HG03097 (cell line): ENCODE results near the gene ZC3H12C.
"Not testable (repeated sequence)": the region's sequence is repeated elsewhere in the genome, so short reads cannot be mapped to it uniquely, and the experiment has no call there.

Experiments used
- ATAC-seq: cut with Tn5 transposase; IDR thresholded peaks from one replicate; pipeline ENCODE4 v1.9.1; 2021; ENCODE audit not compliant: unreplicated experiment, low FRiP score

ZC3H12C gene

DNA sequence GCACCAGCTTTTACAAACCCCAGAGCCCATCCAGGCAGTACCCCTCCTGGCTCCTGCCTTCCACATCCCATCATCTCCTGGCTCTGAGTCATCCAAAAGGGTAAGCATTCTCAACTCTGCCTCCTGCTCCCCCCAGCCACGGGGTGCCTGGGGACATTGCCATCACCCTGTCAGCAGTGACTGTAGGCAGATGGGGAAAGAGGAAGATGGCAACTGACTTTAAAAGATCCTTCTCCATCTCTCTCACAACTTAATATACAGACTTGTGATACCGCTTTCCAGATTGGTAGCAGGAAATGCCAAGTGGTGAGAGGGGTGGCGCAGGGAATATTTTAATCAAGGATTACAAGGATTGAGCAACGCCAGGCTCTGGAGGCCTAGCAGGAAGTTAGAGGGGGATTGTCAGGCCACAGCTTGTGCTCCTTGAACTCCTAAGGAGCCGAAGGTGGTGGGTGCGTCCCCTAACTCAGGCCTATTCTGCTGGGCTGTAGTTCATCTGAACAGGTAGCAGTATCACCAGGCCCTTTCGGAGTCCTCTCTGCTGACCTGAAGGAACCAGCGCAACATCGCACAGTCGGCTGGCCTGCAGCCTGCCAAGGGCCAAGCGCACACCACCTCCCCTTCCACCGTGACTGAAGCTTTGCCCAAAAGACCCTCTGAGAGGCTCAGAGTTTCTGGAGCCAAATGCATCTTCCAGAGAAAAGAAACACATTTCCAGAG, 83.3 kb downstream of the ZC3H12C start:
- no peak for ATAC-seq

DNA sequence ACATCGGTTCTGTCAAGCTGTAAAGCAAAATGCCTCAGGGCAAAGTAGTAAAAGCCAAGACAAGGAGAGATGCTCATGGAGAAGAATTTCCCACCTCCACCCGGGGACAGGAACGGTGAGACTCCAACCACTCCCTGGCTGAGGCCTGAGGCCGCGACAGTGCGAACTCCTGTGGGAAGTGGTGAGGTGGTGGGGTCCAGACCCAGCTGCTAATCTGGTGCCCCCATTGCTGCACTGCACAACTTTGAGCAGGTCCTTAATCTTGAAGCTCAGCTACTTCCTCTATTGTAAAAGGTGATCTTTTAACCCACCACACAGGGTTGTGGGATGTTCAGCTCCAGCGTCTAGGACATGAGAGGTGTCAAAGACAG, 83.9 kb downstream of the ZC3H12C start:
- ATAC-seq: no peak

DNA sequence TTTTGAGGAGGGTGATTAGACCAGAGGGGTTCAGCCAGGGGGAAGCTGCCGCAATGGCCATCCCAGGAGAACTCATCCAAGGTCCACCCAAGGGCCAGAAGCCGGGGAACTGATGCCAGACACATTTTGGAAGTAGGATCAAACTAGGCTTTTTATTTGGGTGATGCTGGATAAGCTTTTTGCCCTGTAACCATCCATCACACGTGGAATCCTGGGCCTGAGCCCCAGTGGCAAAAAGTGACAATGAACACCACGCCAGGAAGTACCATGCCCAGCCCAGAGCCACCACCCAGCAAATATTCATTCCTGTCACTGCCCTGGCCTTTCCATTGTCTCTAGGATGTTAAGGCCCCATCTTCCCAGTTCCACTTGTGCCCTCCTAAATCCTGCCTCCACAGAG, 85.9 kb downstream of the ZC3H12C start:
- ATAC-seq: no peak

DNA sequence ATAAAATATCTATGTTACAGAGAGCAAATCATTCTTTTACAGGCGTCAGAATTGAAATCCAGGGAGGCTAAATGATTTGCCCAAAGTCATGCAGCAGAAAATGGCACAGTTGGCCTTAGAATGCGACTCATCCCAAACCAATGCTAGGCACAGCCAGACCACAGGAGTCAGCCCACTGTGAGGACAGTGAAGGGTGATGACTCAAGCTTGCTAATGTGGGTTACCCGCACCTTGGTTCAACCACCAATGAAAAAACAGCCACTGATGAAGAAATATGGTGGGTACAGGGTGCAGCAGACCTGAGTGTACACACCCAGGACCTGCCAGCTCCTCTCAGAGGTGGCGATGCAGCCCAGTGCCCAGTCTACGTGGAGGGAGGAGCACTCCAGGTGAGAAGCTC, 89.7 kb downstream of the ZC3H12C start:
- ATAC-seq: no peak

DNA sequence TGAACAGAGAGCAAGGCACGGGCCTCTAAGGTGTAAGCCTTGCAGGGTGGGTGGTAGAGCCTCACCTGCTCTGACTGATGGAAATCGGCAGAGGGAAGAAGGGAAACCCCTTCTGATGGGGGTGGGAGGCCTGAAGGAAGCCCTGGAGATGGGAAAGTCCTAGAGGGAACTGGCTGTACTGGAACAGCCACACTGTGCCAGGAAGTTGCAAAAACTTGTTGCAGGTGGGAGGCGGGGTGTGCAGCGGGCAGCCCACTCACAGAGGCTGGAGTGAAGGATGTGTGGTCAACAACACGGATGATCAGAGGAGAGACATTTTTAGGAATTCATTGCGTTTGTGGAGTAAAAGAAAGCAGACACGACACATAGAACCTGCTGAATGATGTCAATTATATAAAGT, 91.3 kb downstream of the ZC3H12C start:
- ATAC-seq: no peak

DNA sequence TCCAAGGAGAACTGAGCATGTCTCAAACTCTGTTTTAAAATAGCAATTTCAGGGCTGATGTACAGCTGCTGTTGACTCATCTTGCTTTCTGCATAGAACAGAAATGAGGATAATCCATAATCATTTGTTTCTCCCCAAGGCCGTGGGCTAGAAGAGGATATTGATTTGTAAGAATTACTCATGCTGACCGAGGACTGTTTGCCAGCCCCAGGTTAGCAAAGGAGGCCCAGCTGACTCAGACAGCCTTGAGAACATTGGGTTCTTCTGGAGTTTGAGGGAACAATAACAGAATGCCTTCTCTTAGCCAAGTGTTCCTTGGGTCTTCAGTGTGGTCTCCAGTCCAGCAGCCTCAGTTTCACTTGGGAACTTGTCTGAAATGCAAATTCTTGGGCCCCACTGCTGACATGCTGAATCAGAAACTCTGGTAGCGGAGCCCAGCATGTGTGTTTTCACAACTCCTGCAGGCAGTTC, 92.0 kb downstream of the ZC3H12C start:
- ATAC-seq: no peak

DNA sequence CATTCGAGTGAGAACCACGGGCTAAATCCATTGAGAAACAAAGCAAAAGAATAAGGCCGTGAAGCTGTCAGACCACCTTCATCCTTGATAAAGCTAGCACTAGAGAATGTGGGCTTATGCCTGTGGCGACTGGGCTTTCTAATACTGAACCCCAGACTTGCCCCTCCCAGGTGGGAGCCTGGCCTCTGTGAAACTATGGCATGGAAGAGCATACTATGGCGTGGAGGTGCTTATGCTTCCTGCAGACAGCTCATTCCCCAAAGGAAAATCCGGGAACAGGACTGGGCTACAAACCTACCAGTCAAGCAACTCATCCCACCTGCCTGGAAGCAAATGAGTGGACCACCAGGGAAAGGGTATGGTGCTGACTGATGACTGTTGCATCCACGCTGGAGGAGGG, 92.4 kb downstream of the ZC3H12C start:
- no peak for ATAC-seq

DNA sequence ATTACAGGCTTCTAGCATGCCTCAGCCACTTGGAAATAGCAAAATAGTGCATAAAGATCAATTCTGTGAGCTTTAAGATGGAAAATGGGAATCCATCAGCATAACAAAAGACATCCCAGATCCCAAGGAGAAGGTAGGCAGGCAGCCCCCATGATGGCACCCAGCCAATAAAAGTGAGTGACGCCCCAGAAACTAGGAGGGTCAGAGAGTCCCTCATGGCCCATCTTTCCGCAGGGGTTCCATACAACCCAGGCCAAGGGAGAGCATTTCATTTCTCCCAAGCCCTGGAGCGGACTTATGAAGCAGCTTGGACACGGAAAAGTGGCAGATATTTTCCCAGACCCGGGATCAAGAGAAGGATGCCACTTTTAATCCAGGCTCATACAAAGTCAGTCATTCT, 93.3 kb downstream of the ZC3H12C start:
- ATAC-seq: no peak

DNA sequence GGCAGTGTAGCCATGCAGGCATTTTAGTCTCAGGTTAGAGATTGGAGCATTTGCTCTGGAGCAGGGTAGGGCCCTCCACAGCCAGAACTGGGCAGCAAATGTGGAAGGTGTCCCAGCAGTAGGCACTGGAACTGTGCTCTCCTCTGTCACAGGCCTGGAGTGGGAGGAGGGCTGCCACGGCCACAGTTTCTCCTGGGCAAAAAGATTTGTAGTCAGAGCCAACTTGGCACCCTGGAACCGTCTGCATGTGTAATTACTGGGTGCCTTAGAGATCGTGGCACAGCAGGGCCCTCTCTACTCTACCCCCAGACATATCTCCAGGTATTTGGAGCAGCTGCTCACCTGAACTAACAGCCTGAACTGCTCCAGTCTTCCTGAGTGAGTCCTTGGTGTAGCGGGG, 93.7 kb downstream of the ZC3H12C start:
- ATAC-seq: no peak

DNA sequence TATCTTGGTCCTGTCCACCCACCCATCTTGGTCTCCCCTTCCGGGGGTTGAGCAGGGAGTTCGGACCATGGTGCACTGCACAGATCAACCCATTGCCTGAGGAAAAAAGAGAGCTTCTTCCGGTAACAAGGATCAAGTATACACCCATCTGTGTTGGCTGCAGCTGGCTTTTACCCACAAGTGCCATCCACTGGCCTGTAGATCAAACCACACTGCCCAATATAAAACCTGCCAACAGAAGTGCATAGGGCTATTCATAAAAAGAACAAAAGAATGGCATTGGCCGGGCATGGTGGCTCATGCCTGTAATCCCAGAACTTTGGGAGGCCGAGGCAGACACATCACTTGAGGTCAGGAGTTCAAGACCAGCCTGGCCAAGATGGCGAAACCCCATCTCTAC, 94.5 kb downstream of the ZC3H12C start:
- no peak for ATAC-seq

DNA sequence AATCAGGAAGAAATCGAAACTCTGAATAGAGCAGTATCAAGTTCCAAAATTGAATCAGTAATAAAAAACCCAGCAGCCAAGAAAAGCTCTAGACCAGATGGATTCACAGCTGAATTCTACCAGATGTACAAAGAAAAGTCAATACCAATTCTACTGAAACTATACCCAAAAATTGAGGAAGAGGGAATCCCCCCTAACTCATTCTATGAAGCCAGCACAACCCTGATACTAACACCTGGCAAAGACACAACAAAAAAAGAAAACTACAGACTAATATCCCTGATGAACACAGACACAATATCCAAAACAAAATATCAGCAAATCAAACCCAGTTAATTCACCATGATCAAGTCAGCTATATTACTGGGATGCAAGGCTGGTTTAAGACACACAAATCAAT, 97.7 kb downstream of the ZC3H12C start:
- ATAC-seq: no peak

DNA sequence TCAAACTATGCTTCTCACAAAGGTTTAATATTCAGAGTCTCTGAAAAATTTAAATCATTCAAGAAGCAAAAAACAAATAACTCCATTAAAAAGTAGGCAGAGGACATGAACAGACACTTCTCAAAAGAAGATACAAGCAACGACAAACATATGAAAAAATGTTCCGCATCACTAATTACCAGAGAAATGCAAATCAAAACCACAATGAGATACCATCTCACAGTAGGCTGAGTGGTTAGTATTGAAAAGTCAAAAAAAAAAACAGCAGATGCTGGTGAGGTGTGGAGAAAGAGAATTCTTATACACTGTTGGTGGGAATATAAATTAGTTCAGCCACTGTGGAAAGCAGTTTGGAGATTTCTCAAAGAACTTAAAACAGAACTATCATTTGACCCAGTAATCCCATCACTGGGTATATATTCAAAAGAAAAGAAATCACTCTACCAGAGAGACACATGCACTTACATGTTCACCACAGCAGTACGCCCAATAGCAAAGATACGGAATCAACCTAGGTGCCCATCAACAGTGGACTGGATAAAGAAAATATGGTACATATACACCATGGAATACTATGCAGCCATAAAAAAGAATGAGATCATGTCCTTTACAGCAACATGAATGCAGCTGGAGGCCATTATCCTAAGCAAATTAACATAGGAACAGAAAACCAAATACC, 99.6 kb downstream of the ZC3H12C start:
- ATAC-seq: not testable (repeated sequence)

DNA sequence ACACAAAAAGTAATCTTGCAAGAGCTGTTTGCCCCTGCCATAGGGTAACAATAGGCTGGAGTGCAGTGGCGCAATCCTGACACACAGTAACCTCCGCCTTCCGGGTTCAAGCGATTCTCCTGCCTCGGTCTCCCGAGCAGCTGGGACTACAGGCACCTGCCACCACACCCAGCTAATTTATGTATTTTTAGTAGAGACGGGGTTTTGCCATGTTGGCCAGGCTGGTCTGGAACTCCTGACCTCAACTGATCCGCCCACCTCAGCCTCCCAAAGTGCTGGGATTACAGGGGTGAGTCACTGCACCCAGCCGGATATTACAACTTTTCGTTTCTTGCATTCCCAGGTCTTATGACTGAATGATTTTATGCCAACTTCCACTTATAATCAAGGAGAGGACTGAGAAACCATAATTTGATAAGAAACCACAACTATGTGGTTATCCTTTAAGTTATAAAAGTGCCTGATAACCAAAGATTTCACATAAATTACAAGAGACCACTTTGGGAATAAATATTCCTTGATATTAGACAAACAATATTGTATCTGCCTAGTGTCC, 101.1 kb downstream of the ZC3H12C start:
- ATAC-seq: not testable (repeated sequence)

DNA sequence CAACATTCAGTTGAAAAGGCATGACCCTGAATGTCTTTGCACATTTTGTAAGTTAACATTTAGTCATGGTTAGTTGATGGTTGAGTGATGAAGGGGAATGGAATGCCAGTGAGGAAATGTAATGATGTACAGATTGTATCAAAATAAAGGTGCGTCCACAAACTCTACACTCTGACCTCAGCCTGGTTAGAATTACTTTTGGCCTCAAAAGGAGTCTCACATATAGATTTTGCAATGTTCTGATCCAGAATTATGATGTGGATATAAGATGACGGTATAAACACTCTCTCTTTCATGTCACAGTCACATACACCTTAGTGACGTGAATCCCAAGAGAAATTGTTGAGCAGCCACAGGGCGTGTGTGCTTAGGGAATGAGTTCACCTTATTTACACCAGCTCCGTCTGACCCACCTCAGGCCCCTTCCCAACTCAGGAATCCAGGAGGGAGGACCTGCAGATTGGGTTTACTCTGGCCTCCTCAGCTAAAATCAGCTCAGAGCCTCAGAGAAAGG, 103.1 kb downstream of the ZC3H12C start:
- no peak for ATAC-seq

DNA sequence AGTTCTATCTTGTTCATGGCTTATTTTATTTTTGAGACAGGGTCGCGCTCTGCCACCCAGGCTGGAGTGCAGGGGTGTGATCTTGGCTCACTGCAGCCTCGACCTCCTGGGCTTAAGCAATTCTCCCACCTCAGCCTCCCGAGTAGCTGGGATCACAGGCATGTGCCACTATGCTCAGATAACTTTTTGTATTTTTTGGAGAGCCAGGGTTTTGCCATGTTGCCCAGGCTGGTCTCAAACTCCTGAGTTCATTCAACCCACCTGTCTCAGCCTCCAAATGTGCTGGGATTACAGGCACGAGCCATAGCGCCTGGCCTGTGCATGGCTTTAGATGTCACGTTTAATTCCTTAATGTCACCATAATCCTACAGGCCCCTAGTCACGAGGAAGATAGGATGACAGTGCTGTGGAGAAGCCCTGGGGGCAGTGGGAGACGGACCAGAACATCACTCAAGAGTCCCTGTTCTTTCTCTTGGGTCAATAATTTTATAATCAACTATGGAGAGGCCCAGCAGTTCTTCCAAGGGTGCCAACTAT, 103.8 kb downstream of the ZC3H12C start:
- no peak for ATAC-seq

DNA sequence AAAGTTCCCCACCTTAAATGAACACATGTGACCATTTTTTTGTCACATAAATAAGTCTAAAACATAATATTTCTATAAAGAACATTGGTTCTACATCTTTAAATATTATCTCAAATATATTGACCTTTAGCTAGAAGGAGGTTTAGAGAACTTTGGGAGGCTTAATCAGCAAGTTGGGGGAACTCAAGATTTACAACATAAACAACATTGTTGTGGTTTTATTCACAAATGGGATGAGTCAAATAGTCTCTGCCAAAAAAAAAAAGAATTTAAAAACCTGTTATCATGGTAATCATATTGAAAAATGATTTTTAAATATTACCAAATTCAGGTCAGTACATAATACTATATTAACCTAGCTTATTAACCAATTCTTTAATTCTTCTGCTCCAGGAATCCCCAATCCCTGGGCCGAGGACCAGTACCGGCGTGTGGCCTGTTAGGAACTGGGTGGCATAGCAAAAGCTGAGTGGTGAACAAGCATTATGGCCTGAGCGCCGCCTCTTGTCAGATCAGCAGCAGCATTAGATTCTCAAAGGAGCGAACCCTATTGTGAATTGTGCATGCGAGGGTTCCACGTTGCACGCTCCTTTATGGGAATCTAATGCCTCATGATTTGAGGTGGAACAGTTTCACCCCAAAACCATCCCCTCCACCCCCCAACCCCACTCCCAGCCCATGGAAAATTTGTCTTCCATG, 105.0 kb downstream of the ZC3H12C start:
- no peak for ATAC-seq

DNA sequence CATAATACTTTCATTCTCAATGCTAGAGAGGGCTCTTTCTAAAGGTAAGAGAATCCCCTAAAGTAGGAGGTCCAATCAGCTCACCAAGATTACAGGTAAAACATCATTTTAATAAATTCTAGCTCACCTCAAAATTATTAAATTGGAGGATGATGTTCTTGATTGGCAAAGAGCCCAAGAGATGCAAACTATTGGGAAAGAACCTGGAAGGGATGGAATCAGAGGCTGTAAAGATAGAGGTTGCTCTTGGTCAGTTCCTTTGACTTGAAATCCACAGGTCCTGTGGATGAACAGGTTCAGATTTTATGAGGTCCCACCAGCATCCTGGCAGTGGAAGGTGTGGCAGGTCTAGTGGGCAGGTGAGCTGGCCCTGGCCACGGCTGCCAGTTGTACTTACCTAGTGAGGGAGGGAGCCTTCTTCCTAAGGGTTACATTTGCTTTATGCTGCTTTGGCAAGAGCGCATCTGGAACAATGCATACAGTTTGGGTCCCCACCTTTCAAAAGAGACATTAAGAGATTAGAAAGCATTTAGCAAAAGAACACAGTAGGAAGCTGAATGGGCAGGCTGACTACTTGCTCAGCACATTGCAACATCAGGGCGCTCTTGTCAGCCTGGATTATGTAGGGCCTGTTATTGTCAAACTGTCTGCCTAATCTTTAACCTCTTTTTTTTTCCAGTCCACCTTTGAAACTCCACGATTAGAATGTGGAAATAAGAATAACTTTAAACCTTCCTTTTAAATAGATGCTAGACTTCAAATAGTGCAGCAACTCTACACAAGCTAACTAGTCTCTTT, 106.2 kb downstream of the ZC3H12C start:
- ATAC-seq: no peak

DNA sequence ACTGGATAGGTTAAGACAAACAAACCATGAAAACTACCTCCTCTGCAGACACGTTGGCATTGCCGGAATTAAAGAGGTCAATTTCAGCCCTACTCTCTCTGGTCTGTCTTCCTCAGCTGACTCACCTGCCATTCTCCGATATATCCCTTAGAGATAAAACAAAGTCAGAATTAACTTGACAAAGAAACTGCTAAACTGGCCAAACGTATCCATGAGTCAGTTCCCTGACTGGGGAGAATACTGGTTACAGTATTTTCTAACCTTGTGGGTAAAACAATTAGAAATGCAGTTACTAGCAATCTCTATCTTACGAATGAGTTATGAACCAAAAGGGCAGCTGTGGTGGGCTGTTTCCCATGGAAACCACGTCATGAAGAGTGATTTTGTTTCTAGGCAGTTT, 107.0 kb downstream of the ZC3H12C start:
- no peak for ATAC-seq

DNA sequence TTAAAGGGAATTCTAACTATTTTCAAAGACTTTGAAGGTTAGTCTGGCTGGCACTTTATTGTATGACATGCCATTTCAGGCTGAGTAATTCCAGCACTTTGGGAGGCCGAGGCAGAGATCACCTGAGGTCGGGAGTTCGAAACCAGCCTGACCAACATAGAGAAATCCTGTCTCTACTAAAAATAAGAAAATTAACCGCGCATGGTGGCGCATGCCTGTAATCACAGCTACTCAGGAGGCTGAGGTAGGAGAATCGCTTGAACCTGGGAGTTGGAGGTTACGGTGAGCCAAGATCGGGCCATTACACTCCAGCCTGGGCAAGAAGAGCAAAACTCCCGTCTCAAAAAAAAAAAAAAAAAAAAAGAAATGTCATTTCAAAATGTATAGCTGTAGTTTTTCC, 107.6 kb downstream of the ZC3H12C start:
- no peak for ATAC-seq

DNA sequence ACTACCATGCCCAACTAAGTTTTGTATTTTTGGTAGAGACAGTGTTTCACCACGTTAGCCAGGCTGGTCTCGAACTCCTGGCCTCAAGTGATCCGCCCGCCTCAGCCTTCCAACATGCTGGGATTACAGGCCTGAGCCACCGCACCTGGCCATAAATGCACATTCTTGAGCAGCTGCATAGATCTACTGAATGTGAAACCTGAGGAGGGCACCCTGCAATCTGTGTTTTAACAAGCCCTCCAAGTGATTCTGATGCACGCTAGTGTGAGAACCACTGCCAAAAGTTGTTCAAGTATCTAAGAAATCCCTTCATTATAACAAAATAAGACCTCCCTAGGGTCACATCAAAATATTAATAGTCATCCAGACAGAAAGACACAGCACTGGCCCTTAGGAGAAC, 113.9 kb downstream of the ZC3H12C start:
- ATAC-seq: no peak
